NK-92 treated with Interleukin-12 subunit alpha and Interleukin-12 subunit beta, amount 100 ng/mL, for 24 hours (cell line): ENCODE data around the gene ALS2CL.

ENCODE experiments used
- DNase-seq: peaks from one replicate; lab custom pipeline; 2025; lab: John Stamatoyannopoulos, UW

The ALS2CL gene

DNA sequence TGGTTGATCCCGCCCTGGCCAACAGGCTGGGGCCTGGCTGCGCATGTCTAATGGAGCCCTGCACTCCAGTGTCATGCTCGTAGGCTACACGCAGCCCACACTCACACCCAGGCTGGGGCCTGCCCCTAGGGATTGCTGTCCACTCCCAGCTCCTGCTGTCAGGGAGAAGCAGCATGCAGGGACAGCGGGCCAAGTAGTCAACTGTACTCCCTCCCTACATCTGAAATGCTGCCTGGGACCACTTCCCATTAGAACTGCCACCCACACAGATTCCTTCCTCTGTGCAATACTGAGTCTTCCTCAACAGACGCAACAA lies 16.1 kb downstream of the ALS2CL start:
- DNase-seq, result no peak

GRCh38 chr3:46676601-46677410 lies 16.7 kb downstream of the ALS2CL start:
- no peak for DNase-seq

DNA sequence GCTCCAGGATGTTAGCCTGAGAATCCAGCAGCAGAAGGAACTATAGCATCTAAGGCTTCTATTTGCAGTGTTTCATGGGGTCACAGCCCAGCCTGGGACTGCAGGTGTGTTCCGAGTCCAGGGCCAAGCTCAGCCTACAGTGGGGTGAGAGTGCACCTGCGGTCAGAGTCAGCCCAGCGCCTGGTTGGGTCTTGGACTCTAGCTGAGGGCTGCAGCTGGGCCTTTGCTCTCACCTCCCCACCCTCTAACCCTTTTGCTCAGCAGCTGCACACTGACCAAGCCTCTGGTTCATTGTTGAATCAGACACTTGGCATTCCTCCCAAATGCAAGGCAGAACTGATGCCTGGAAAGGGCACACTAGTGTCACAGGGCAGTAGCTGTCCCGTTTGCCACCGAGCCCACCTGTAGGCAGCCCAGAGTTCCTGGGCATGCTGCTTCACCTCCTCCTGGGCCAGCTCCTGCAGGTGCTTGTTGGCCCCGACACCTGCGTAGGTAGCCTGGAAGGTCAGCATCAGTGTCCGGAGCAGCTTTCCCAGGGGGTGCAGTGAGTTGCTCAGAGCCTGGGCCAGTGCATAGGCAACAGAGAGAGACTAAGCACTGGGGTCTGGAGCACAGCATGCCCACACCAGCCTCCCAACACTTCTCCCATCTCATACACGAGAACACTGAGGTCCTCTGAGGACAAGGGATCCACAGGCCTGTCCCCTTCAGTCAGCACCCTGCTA lies 17.5 kb downstream of the ALS2CL start:
- DNase-seq, result no peak

GRCh38 chr3:46675426-46675825 lies 18.1 kb downstream of the ALS2CL start:
- no peak for DNase-seq

- DNase-seq, result no peak
These were observed 19.2 kb downstream of the ALS2CL start for GRCh38 chr3:46674031-46674845.

DNA sequence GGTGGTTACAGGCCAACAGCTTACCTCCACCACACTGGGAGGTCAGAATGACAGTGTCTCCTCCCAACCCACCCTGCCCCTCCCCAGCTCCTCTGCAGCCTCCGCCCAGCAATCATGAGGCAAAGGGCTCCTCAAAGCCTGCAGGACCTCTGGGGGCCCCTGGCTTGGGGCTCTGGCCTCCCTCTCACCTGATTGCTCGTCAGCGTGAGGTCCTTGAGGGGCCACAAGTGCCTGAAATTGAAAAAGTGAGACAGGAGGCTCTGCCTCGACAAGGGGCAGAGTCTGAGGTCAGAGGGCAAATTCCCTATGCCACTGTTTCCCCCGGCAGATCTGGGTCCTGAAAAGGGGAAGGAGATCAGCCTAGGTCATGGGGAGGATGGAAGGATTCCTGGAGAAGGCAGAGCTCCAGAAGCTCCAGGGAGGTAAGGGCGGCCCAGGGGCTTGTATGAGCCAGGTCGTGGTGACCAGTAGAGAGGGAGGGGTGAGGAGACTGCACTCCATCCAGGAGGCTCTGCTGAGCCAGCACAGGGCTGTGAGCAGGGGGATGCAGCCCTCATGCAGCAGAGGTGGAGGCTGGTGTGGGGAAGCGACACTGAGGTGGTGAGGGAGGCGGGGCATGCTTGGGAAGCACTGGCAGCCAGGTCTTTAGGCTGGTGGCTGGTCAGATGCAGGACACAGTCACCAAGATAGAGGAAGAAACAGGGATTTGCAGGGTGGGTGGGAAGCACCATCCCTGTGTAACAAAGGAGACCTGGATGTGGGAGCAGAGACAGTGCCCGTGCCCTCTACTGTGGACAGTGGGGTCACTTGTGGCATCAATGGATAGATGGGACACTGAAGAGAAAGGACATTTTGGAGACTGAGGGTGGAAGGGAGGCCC lies 20.1 kb downstream of the ALS2CL start:
- no peak for DNase-seq

GRCh38 chr3:46672349-46672695 lies 21.2 kb downstream of the ALS2CL start:
- no peak for DNase-seq

DNA sequence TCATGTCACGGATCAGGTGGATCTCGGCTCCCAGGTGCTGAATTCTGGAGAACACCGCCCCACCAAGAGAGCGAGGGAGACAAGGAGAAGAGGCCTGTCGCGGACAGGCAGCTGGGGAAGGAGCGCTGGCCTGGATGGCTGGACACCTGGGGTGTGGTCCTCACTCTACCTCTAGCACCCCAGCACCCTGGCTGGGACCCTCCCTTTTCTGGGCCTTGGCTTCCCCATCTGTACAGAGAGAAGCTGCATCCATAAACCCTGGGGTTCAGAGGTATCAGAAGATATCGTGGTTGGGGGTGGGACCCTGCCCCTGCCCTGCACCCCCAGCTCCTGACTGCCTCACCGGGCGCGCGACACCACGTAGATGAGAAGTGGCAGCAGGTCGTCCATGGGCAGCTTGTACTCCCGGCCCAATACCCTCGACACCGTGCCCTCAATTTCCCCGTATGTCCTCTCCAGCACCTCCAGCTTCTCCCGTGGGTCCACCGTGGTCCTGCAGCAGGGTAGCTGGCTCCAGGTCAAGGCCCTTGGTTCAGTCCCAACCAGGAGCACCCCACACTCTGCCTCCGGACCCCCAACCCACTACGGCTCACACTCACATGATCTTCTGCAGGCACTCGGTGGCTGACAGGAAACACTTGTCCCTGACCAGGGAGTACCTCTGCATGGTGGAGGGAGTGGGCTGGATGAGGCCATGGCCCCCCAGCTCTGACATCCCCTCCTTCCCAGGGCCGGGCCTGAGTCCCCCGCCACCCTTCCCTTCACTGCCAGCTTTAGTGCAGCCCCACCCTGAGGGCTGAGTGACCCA lies 21.7 kb downstream of the ALS2CL start:
- DNase-seq, result no peak

- DNase-seq, result no peak
These were observed 22.5 kb downstream of the ALS2CL start for GRCh38 chr3:46670891-46671427.

GRCh38 chr3:46670000-46670890 lies 23.2 kb downstream of the ALS2CL start:
- no peak for DNase-seq

DNA sequence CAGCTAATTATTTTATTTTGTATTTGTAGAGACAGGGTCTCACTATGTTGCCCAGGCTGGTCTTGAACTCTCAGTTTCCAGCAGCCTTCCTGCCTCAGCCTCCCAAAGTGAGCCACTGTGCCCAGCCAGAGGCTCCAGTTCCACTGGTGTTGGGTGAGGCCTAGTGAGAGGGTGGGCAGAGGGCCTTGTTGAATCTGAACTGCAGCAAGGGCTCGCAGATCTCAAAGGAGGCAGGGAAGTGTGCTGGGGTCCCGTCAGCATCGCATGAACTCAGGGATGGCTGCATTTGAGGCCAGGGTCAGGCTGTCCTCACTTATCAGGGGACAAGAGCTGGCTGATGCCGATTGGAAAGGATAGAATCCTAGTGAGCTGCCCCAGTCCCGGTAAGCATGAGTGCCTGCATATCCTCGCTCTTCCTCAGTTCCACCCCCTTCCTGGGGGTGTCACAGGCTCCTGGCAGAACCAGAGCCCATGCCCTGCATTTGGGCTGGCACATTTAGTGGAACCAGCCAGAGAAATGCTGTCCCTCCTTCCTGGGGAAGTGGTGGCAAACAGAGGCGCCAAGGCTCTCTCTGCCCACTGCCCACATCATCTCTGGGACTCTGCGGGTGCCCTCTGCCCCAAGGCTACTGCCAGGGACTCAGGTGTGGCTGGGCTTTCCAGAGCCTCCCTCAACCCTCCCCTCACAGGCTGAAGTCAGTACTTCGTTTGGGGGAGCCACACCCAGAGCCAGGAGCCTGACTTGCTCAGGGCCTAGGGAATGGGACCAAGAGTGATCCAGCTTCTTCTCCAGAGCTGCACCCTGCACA lies 24.1 kb downstream of the ALS2CL start:
- no peak for DNase-seq

GRCh38 chr3:46668591-46668990 lies 24.9 kb downstream of the ALS2CL start:
- DNase-seq, result no peak

- no peak for DNase-seq
These were observed 25.4 kb downstream of the ALS2CL start for GRCh38 chr3:46668116-46668515.

DNA sequence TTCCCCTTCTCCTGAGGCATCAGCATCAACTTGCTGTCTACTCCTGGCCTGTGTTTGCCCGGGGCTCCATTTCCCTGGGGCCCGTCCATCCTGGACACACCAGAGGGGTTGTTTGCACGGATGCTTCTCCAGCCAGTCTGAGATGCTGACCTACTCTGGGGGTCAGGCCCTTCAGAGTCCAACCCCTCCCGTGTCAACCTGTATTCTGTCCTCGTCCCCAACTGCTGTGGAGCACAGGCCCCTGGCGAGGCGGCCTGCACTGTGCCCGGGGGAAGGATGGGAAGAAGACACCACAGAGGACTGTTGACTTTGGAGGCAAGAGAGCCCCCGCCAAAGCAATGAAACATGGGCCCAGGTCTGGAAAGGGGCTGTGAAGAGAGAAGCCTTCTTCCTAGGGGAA lies 25.8 kb downstream of the ALS2CL start:
- DNase-seq, result no peak

- no peak for DNase-seq
These were observed 26.3 kb downstream of the ALS2CL start for GRCh38 chr3:46667061-46667621.

DNA sequence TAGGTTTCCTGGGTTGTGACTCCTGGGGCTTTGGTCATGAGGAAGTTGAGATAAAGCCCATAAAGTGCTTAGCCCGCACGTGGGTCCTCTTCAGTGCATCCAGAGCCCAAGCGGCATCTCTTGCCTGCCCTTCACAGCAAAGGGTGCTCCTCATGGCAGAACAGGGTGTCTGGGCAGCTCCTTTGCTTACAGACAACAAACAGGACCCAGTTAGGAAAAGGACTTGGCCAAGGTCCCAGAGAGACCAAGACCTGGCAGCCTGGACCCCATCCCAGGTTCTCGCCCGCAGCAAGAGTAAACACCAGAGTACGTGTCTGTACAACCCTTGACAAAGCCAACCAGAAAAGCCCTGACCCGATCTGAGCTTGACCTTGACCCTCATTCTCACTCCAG lies 27.0 kb downstream of the ALS2CL start:
- no peak for DNase-seq

- no peak for DNase-seq
These were observed 27.6 kb downstream of the ALS2CL start for GRCh38 chr3:46665763-46666452.
